IPS-18a (cell line): Measurements from ENCODE around the gene CRABP2.

Experiments used
- H3K27ac ChIP-seq: one replicate; pipeline ENCODE4 v1.5.1; 2013; ENCODE audit warnings: low read length
- H3K27me3 ChIP-seq: one replicate; pipeline ENCODE4 v1.6.1; 2013; ENCODE audit warnings: mild to moderate bottlenecking, low read length; ENCODE audit not compliant: control insufficient read depth, insufficient read depth
- H3K36me3 ChIP-seq: one replicate; pipeline ENCODE4 v1.6.1; 2013; ENCODE audit warnings: low read depth, low read length; ENCODE audit not compliant: control insufficient read depth
- H3K4me1 ChIP-seq: one replicate; pipeline ENCODE4 v1.6.1; 2013; ENCODE audit warnings: low read depth, low read length; ENCODE audit not compliant: control insufficient read depth
- H3K4me3 ChIP-seq: one replicate; pipeline ENCODE4 v1.5.1; 2013; ENCODE audit warnings: low read length
- H3K9ac ChIP-seq: one replicate; pipeline ENCODE4 v1.6.1; 2013; ENCODE audit warnings: mild to moderate bottlenecking, low read length, moderate library complexity
- H3K9me3 ChIP-seq: one replicate; pipeline ENCODE4 v1.6.1; 2013; ENCODE audit warnings: low read depth, low read length; ENCODE audit not compliant: control insufficient read depth

CRABP2 gene

DNA sequence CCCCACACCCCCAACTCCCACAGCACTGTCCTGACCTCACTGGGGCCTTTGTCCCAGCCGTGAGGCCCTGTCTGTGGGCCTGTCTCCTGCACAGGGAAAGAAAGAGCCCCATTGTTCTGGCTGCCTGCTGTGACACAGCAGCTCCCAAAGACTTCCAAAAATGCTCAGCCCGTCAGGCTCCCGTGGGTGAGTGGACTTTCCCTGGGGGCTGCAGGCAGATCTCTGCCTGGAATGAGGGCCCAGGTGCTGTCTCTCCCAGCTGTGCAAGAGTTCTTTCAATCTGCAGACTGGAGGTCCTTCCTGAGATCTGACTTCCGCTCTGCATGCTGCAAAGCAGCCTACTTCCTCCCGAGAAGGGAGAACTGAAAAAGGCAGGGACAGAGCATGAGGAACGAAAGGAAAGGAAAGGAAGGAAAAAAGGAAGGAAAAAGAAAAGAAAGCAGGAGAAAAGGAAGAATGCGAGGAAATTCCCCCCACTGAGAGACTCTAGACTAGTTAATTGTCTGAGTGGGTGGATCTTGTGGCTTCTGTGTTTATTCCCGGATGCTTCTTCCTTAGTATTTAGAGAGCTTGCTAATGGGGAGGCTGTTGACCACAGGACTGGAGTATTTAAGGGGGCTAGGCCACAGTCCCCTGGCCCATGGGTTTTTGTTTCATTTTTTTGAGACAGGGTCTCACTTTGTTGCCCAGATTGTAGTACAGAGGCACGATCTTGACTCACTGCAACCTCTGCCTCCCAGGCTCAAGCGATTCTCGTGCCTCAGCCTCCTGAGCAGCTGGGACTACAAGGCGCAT lies 43.2 kb downstream of the CRABP2 start:
- Histone ChIP-seq H3K27ac (no peak overlapping the region), H3K36me3 (no peaks in the 10 kb centered on the region), H3K27me3 (peaks cover 26% of the 10 kb centered on the region), H3K4me1 (peaks cover 56% of the 10 kb centered on the region), H3K9me3 (no peaks in the 10 kb centered on the region), H3K4me3 (no peak overlapping the region), H3K9ac (no peak overlapping the region)

DNA sequence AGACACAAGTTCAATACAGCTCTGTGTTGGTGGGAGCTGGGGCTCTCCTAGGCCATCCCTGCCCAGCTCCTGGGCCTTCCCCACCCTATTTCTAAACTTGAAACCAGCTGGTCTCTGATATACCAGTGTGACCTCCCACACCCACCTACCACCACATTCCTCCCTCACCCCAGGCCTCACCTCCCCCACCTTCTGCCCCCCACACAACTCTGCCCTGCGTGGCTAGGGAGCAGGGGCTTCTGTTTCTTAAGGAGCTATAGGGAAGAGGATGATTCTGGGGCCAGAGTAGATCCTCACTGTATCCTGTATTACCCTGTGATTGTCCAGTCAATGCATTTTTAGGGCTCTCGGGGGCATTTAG lies 44.7 kb downstream of the CRABP2 start:
- H3K27ac ChIP-seq: no peak overlapping the region
- H3K4me1 ChIP-seq: peaks cover 59% of the 10 kb centered on the region
- no peaks in the 10 kb centered on the region for H3K36me3 ChIP-seq
- no peaks in the 10 kb centered on the region for H3K9me3 ChIP-seq
- peaks cover 41% of the 10 kb centered on the region for H3K27me3 ChIP-seq
- no peak overlapping the region for H3K9ac ChIP-seq
- H3K4me3 ChIP-seq: no peak overlapping the region

DNA sequence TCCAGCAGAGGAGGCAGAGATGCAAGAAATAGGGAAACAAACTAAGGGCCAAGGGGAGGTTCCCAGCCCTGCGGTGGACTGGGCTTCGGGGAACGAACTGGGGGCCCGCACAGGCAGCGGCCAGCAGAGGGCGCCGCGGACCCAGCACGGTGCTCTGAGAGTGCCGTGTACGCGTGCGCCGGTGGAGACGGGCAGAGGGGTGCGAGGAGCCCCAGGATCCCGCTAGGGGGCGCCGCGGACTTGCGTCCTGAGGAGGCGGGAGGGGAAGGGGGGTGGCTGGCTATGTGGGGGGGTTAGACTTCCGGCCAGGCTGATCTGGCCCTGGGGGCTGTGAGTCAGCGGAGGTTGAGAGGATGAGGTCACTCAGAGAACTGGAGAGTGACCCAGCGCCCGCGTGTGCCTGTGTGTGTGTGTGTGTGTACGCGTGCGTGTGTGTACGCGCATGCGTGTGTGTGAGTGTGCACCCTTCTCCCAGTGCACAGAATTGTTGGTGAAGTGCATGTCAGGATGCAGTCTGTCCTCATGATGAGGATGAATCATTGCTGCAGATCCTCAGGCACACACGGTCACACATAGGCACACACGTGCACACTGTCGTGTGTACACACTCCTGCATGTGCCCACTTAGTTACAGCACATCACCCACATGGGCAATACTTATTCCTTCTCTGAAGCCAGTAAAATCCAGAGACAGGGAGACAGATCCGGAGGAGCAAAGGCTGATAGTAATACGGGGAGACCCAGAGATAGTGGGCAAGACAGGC lies 45.2 kb downstream of the CRABP2 start:
- no peak overlapping the region for H3K4me3 ChIP-seq
- no peaks in the 10 kb centered on the region for H3K36me3 ChIP-seq
- H3K9ac ChIP-seq: peak overlapping the region; percentile 53
- H3K27ac ChIP-seq: peak overlapping the region; percentile 74
- H3K27me3 ChIP-seq: peaks cover 44% of the 10 kb centered on the region
- peaks cover 54% of the 10 kb centered on the region for H3K4me1 ChIP-seq
- no peaks in the 10 kb centered on the region for H3K9me3 ChIP-seq

DNA sequence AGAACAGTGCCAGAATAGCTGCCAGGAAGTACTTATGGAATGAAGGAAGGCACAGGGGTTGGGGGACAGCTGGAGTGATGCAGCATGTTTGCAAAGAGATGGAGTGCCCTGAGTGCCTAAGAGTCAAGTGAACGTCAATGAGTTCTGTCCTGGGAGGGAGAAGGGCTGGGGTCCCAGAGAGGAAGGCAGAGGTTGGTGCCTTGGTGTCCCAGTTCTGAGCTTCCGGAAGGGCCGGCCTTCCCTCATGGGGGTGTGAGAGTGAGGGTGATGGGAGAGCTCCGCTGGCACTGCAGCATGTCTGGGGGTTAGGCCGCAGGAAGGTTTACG lies 45.8 kb downstream of the CRABP2 start:
- no peak overlapping the region for H3K27ac ChIP-seq
- no peaks in the 10 kb centered on the region for H3K36me3 ChIP-seq
- H3K4me3 ChIP-seq: no peak overlapping the region
- H3K9me3 ChIP-seq: no peaks in the 10 kb centered on the region
- peaks cover 50% of the 10 kb centered on the region for H3K4me1 ChIP-seq
- peaks cover 44% of the 10 kb centered on the region for H3K27me3 ChIP-seq
- no peak overlapping the region for H3K9ac ChIP-seq

DNA sequence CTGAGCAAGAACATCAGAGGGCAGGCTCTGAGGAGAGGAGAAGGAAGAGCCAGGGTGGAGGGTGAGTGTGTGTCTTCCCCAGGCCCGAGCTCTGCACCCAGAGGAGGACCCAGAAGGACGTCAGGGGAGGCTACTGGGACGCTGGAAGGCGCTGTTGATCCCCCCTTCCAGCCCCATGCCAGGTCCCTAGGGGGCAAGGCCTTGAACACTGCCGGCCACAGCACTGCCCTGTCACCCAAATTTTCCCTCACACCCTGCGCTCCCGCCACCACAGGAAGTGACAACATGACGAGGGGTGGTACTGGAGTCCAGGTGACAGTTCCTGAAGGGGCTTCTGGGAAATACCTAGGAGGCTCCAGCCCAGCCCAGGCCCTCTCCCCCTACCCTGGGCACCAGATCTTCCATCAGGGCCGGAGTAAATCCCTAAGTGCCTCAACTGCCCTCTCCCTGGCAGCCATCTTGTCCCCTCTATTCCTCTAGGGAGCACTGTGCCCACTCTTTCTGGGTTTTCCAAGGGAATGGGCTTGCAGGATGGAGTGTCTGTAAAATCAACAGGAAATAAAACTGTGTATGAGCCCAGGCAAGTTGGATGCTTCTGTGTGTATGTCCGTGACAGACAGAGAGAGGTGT lies 46.3 kb downstream of the CRABP2 start:
- H3K4me1 ChIP-seq: peaks cover 45% of the 10 kb centered on the region
- no peak overlapping the region for H3K27ac ChIP-seq
- no peak overlapping the region for H3K4me3 ChIP-seq
- no peaks in the 10 kb centered on the region for H3K9me3 ChIP-seq
- no peak overlapping the region for H3K9ac ChIP-seq
- no peaks in the 10 kb centered on the region for H3K36me3 ChIP-seq
- H3K27me3 ChIP-seq: peaks cover 44% of the 10 kb centered on the region

DNA sequence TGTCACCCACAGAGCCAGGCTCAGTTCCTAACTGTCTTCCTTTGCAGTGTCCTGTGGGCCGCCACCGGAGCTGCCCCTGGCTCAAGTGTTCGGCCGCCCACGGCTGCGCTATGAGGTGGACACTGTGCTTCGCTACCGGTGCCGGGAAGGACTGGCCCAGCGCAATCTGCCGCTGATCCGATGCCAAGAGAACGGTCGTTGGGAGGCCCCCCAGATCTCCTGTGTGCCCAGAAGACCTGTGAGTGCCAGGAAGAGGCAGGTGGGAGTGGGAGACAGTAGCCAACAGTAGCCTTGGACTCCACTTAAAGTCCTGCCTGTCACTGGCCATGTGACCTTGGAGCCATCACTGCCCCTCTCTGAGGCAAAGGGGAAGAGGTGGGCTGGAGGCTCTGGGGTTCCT lies 46.9 kb downstream of the CRABP2 start:
- Histone ChIP-seq H3K9me3 (no peaks in the 10 kb centered on the region), H3K27ac (no peak overlapping the region), H3K4me3 (no peak overlapping the region), H3K36me3 (no peaks in the 10 kb centered on the region), H3K4me1 (peaks cover 39% of the 10 kb centered on the region), H3K9ac (no peak overlapping the region), H3K27me3 (peaks cover 44% of the 10 kb centered on the region)

DNA sequence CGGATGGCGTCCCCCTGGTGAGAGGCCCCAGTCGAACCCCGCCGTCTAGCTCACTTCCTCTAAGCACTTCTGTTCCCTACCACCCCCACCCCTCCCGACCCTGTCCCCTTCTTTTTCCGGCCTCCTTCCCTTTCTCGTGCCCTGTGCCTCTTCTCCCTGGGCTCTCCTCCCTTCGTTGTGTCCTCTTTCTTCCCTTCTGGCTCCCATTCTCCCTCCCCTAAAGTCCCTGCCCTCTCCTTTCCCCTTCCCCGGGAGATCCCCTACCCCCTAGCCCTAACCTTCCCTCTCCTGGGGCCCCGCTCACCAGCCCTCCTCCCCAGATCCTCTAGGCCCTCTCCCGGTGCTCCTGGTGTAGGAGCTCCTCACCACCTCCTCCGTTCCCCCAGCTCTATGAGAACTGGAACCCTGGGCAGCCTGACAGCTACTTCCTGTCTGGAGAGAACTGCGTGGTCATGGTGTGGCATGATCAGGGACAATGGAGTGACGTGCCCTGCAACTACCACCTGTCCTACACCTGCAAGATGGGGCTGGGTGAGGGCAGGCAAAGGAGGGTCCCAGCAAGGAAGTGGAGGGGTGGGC lies 47.6 kb downstream of the CRABP2 start:
- no peaks in the 10 kb centered on the region for H3K9me3 ChIP-seq
- H3K27me3 ChIP-seq: peaks cover 44% of the 10 kb centered on the region
- H3K4me1 ChIP-seq: peaks cover 33% of the 10 kb centered on the region
- H3K27ac ChIP-seq: no peak overlapping the region
- H3K36me3 ChIP-seq: no peaks in the 10 kb centered on the region
- H3K9ac ChIP-seq: no peak overlapping the region
- H3K4me3 ChIP-seq: peak overlapping the region; percentile 56

DNA sequence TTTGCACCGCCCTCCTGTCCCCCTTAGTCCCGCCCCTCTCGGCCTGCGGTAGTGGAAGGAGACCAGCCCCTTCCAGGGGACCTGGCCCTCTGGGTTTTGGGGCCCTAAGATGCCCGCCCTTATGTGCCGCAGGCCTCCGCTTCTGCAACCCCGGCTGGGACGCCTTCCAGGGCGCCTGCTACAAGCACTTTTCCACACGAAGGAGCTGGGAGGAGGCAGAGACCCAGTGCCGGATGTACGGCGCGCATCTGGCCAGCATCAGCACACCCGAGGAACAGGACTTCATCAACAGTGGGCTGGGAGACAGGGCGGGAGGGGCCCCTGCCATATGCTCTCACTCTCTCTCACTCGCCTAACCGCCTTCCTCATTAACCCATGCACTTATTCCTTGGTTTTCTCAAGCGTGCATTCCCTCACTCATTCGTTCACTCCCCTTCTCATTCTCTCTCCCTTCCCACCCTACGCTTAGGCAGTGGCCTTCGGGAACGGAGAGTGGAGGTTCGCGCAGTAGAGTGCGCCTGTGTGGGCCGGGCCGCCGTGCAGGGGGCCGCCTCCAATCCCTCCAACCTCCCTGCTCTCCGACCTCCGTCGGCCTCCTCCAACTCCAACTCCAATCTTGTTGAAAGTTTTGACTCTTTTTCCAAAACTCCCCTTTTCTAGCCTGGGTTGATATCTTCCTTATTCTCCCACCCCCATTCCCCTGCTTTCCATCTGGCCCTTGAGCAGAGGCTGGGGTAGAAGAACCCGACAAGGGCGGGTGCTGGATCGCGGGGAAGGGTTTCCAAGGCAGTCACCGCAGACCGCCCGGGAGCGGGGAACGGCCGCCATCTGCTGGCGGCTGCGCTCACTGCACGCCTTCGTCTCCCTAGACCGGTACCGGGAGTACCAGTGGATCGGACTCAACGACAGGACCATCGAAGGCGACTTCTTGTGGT lies 48.3 kb downstream of the CRABP2 start:
- Histone ChIP-seq H3K27ac (no peak overlapping the region), H3K4me1 (peaks cover 28% of the 10 kb centered on the region), H3K36me3 (no peaks in the 10 kb centered on the region), H3K9ac (no peak overlapping the region), H3K27me3 (peaks cover 44% of the 10 kb centered on the region), H3K9me3 (no peaks in the 10 kb centered on the region), H3K4me3 (peak overlapping the region; percentile 56)

DNA sequence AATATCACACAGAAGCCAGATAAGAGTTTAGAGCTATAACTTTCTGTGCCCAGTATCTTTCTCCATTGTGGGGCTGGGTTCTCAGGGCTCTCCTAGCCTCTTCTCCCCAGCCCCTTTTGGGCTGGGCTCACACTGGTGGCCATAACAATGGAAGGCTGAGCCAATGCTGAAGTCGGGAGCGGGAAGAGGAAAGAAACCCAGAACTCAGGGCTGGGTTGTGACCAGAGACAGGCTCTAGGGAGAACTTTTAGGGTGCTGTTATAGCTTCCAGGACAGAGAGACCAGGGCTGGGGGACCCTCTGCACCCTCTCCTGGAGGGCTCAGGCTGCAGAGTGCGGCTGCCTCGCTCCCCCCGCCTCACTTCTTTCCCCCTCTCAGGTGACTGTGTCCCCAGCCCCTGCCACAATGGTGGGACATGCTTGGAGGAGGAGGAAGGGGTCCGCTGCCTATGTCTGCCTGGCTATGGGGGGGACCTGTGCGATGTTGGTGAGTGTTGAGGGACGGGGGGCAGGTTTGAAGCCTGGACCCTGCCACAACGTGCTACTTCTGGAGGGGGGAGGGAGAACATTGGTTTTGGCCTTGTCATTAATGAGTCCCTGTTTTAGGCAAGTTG lies 49.4 kb downstream of the CRABP2 start:
- peaks cover 53% of the 10 kb centered on the region for H3K27me3 ChIP-seq
- H3K27ac ChIP-seq: no peak overlapping the region
- no peak overlapping the region for H3K4me3 ChIP-seq
- peaks cover 18% of the 10 kb centered on the region for H3K4me1 ChIP-seq
- H3K9me3 ChIP-seq: no peaks in the 10 kb centered on the region
- H3K9ac ChIP-seq: no peak overlapping the region
- H3K36me3 ChIP-seq: no peaks in the 10 kb centered on the region

DNA sequence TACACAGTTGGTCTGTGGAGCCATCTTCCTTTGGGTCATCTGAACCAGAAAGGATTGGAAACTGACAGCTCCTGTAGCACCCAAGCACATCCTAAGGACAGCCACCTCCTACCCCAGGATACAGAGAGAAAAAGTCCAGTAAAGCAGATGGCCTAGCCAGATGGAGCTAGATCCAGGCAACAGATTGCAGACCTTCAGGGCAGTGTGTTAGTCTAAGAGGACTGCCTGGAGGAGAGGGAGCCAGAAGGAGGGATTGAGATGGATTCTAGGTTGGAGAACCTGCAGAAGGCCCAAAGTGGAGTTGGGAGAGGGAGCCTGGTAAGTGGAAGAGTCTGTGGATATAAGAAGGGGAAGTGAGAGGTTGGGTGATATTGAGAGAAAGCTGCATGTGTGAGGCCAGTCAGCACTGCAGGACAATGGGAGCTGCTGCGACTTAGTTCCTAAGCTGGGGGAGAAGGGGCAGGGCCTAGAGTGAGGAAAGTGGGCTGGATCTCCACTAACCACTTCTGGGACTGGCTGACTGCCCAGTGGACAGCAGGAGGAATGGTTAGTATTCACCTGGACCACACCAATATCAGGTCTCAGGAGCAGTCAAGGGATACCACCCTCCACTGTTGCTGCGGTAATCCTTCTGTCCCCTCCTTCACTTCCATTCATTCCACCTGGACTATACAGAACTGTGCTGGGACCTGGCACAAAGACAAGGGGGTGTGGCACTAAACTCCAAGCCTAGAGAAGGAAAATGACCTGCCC lies 50.1 kb downstream of the CRABP2 start:
- Histone ChIP-seq H3K27ac (no peak overlapping the region), H3K27me3 (peaks cover 55% of the 10 kb centered on the region), H3K4me1 (peaks cover 11% of the 10 kb centered on the region), H3K9ac (no peak overlapping the region), H3K4me3 (no peak overlapping the region), H3K9me3 (no peaks in the 10 kb centered on the region), H3K36me3 (no peaks in the 10 kb centered on the region)
